Omental fat pad (tissue), 4 donors: ENCODE data around the gene GPR84. TPM values are rescaled to one million over a fixed set of nuclear protein-coding genes. Genes with fewer than 3 reads are reported as not detected.
"Not testable (repeated sequence)": the region's sequence is repeated elsewhere in the genome, so short reads cannot be mapped to it uniquely, and the experiment has no call there.

Experiments used
- ATAC-seq: fragments of 150-250 bp; one replicate; pipeline ENCODE4 v1.9.1; 2016; ENCODE audit warnings: mild to moderate bottlenecking, moderate library complexity; ENCODE audit not compliant: low FRiP score
- DNase-seq: peaks from one replicate; pipeline ENCODE4 v3.0.0-alpha.2; 2019; ENCODE audit warnings: low spot score
- CTCF ChIP-seq, 3 donors: fragments of 450-650 bp; IDR thresholded peaks; one replicate each; pipeline ENCODE4 v1.5.1; 2016 to 2017; ENCODE audit warnings: antibody characterized with exemption in 3 of 3, mild to moderate bottlenecking in 3 of 3, moderate library complexity in 2 of 3
- total RNA-seq, 4 donors: library from RNA; depleted of rRNA; stranded (reverse); fragments of >200 nt; gene quantifications; one replicate each; pipeline ENCODE4 v1.1.0, GENCODE V29; 2016

GPR84 gene
- total RNA-seq, 4 donors from 2014 or later: 1.0 to 3.5 (median 2.9) TPM; not detected in 1

GRCh38 chr12:54358945-54359761, 5.1 kb downstream of the GPR84 start:
- no peak for TF ChIP-seq CTCF (IDR thresholded peaks at IDR 0.05)

DNA sequence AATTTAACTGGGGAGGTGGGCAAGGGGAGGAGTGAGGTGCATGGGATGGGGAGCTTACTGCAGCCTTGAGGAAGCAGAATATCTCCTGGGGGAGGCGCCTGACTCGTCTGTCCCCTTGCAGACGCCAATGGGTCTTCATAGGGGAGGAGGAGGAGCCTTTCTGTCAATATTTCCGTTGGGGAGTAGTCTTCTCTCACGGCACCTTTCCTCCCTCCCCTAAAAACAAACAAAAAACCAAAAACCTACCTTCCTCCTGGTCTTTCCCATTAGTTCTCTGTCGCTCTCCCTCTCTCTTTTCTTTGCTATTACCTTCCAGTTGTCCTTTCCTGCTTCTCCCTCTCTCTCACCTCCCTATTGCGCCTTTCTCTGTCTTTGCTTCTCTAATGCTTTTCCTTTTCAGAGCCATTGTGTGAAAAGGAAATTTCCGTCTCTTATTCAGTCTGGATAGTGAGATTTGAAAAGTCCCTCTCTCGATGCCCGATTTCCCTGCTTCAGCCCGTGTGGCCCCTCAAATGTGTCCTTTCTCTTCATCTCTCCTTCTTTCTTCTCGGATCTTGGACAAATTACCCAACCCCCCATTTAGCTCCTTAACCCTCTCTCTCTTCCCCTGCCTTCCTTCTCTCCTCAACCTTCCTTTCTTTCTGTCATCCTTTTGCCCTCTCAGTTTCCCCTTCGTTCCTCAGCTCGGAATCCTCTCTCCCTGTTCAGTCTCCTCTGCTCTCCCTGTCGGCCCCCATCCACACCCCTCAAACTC, 5.9 kb downstream of the GPR84 start:
- DNase-seq: no peak
- no peak for TF ChIP-seq CTCF (IDR thresholded peaks at IDR 0.05)
- ATAC-seq: no peak

More at GRCh38 chr12:54358945-54359761, 5.1 kb downstream of the GPR84 start:
- peak; percentile 94 for ATAC-seq
- peak; percentile 81 for DNase-seq

DNA sequence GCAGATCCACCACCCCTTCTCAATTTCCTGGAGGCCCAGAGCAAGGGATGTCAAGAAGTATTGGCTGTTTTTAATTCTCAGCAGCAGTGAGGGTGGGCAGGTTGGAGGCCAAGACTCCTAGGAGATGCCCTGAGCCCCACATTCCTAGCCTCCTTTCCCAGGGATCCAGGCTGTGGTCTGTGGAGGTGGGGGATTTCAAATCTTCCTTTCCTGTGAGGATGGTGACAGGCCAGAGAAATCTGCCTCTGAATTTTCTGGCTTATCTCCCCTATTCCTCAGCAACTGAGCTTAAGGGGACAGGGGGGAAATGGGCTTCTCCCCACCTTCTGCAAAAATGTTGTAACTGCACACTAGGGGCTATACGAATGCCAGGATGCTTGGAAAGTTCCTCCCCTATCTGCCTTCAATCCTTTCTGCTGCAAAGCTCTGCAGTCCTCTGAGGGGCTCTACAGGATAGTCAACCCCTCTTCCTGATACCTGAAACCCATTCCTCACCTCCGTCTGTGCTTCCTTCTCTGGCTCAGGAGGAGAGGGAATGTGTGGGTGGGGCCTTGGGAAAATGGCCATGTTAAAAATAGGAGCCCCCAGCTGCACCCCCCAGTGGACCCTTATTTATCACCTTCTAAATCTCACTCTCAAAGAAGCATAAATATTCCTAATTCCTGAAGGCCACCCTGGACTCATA, 6.6 kb downstream of the GPR84 start:
- no peak for ATAC-seq
- DNase-seq: no peak
- no peak for TF ChIP-seq CTCF (IDR thresholded peaks at IDR 0.05)

- TF ChIP-seq CTCF (IDR thresholded peaks at IDR 0.05): no peak
- DNase-seq (no peak), ATAC-seq (no peak)
These were observed 7.3 kb downstream of the GPR84 start for GRCh38 chr12:54356951-54357356.

GRCh38 chr12:54356228-54356627, 8.1 kb downstream of the GPR84 start:
- DNase-seq: no peak
- no peak for ATAC-seq
- TF ChIP-seq CTCF (IDR thresholded peaks at IDR 0.05): no peak

- no peak for TF ChIP-seq CTCF (IDR thresholded peaks at IDR 0.05)
- ATAC-seq (no peak), DNase-seq (no peak)
These were observed 9.0 kb downstream of the GPR84 start for GRCh38 chr12:54355104-54355815.

GRCh38 chr12:54354271-54354670, 10.0 kb downstream of the GPR84 start:
- not testable (repeated sequence) for ATAC-seq

More at GRCh38 chr12:54354271-54354670, 10.0 kb downstream of the GPR84 start:
- DNase-seq: not testable (repeated sequence)
